IPS-20b (cell line): ENCODE measurements around the gene TSSK6.

ENCODE experiments used
- H3K27ac ChIP-seq: one replicate; pipeline ENCODE4 v1.5.1; 2013; ENCODE audit warnings: low read length
- H3K27me3 ChIP-seq: 2 replicates; pipeline ENCODE4 v1.6.1; 2013; ENCODE audit warnings: mild to moderate bottlenecking, low read length, inconsistent platforms; ENCODE audit not compliant: insufficient read depth
- H3K36me3 ChIP-seq: 2 replicates; pipeline ENCODE4 v1.6.1; 2013; ENCODE audit warnings: low read depth, mild to moderate bottlenecking, inconsistent platforms, low read length, moderate library complexity; ENCODE audit not compliant: insufficient read depth
- H3K4me1 ChIP-seq: 2 replicates; pipeline ENCODE4 v1.6.1; 2013; ENCODE audit warnings: mild to moderate bottlenecking, control low read depth, inconsistent platforms, low read length, moderate library complexity; ENCODE audit not compliant: insufficient read depth
- H3K4me3 ChIP-seq: 2 replicates; pipeline ENCODE4 v1.5.1; 2013; ENCODE audit warnings: mild to moderate bottlenecking, low read length, inconsistent platforms
- H3K9ac ChIP-seq: 2 replicates; pipeline ENCODE4 v1.6.1; 2013; ENCODE audit warnings: low read depth, mild to moderate bottlenecking, inconsistent platforms, low read length, moderate library complexity
- H3K9me3 ChIP-seq: 2 replicates; pipeline ENCODE4 v1.6.1; 2013; ENCODE audit warnings: mild to moderate bottlenecking, low read depth, low read length, inconsistent platforms; ENCODE audit not compliant: insufficient read depth

The TSSK6 gene

GRCh38 chr19:19543101-19543500, 27.8 kb upstream of the TSSK6 start:
- H3K4me1 ChIP-seq = no peaks in the 10 kb centered on the region

GRCh38 chr19:19542507-19542906, 27.2 kb upstream of the TSSK6 start:
- H3K4me3 ChIP-seq = no peak overlapping the region
- H3K27me3 ChIP-seq = peaks cover 35% of the 10 kb centered on the region
- H3K27ac ChIP-seq = no peak overlapping the region
- H3K9me3 ChIP-seq = no peaks in the 10 kb centered on the region
- H3K4me1 ChIP-seq = no peaks in the 10 kb centered on the region
- H3K9ac ChIP-seq = no peak overlapping the region
- no peaks in the 10 kb centered on the region for H3K36me3 ChIP-seq

More at GRCh38 chr19:19543101-19543500, 27.8 kb upstream of the TSSK6 start:
- Histone ChIP-seq H3K27ac (no peak overlapping the region), H3K9me3 (no peaks in the 10 kb centered on the region), H3K9ac (no peak overlapping the region), H3K27me3 (peaks cover 29% of the 10 kb centered on the region), H3K36me3 (no peaks in the 10 kb centered on the region), H3K4me3 (no peak overlapping the region)

- Histone ChIP-seq H3K36me3 (no peaks in the 10 kb centered on the region), H3K4me3 (no peak overlapping the region), H3K4me1 (no peaks in the 10 kb centered on the region), H3K27ac (no peak overlapping the region), H3K9me3 (no peaks in the 10 kb centered on the region), H3K9ac (no peak overlapping the region), H3K27me3 (peaks cover 44% of the 10 kb centered on the region)
These were observed 26.3 kb upstream of the TSSK6 start for GRCh38 chr19:19541616-19542015.

- peak overlapping the region; percentile 61; the same call in 1 of the 2 replicates for H3K4me3 ChIP-seq
- no peak overlapping the region for H3K9ac ChIP-seq
- H3K9me3 ChIP-seq = no peaks in the 10 kb centered on the region
- no peak overlapping the region for H3K27ac ChIP-seq
- H3K36me3 ChIP-seq = no peaks in the 10 kb centered on the region
- H3K4me1 ChIP-seq = no peaks in the 10 kb centered on the region
- peaks cover 45% of the 10 kb centered on the region for H3K27me3 ChIP-seq
These were observed 25.6 kb upstream of the TSSK6 start for GRCh38 chr19:19540715-19541515.

- H3K4me1 ChIP-seq = no peaks in the 10 kb centered on the region
- H3K36me3 ChIP-seq = no peaks in the 10 kb centered on the region
- H3K4me3 ChIP-seq = peak overlapping the region; percentile 61; the same call in 1 of the 2 replicates
- no peaks in the 10 kb centered on the region for H3K9me3 ChIP-seq
- H3K9ac ChIP-seq = no peak overlapping the region
- no peak overlapping the region for H3K27ac ChIP-seq
- H3K27me3 ChIP-seq = peaks cover 45% of the 10 kb centered on the region
These were observed 24.8 kb upstream of the TSSK6 start for GRCh38 chr19:19540064-19540714.

- Histone ChIP-seq H3K36me3 (no peaks in the 10 kb centered on the region), H3K9ac (no peak overlapping the region), H3K9me3 (no peaks in the 10 kb centered on the region), H3K27ac (no peak overlapping the region), H3K27me3 (peaks cover 45% of the 10 kb centered on the region), H3K4me1 (no peaks in the 10 kb centered on the region), H3K4me3 (no peak overlapping the region)
These were observed 24.3 kb upstream of the TSSK6 start for GRCh38 chr19:19539698-19540063.

- no peaks in the 10 kb centered on the region for H3K9me3 ChIP-seq
- peak overlapping the region; percentile 63; the same call in 1 of the 2 replicates for H3K4me3 ChIP-seq
- peaks cover 52% of the 10 kb centered on the region for H3K27me3 ChIP-seq
- no peak overlapping the region for H3K27ac ChIP-seq
- no peak overlapping the region for H3K9ac ChIP-seq
- no peaks in the 10 kb centered on the region for H3K4me1 ChIP-seq
- no peaks in the 10 kb centered on the region for H3K36me3 ChIP-seq
These were observed 23.4 kb upstream of the TSSK6 start for GRCh38 chr19:19538785-19539166.

GRCh38 chr19:19538061-19538784, 22.9 kb upstream of the TSSK6 start, which contains the start of gene CILP2:
TSS of gene CILP2 (plus strand) at chr19:19538265. CDS start at chr19:19538350, 85 bp downstream.
- Histone ChIP-seq H3K4me1 (no peaks in the 10 kb centered on the region), H3K27ac (no peak within 1 kb of the TSS), H3K9me3 (no peaks in the 10 kb centered on the region), H3K9ac (no peak within 1 kb of the TSS), H3K4me3 (peak within 1 kb of the TSS; percentile 63; the same call in 1 of the 2 replicates), H3K27me3 (peaks cover 58% of the 10 kb centered on the region), H3K36me3 (no peaks in the 10 kb centered on the region)

GRCh38 chr19:19537075-19538048, 22.0 kb upstream of the TSSK6 start:
- no peaks in the 10 kb centered on the region for H3K4me1 ChIP-seq
- peaks cover 65% of the 10 kb centered on the region for H3K27me3 ChIP-seq
- no peak overlapping the region for H3K27ac ChIP-seq
- H3K9ac ChIP-seq = no peak overlapping the region
- H3K9me3 ChIP-seq = no peaks in the 10 kb centered on the region
- H3K4me3 ChIP-seq = peak overlapping the region; percentile 63; the same call in 1 of the 2 replicates
- H3K36me3 ChIP-seq = no peaks in the 10 kb centered on the region

GRCh38 chr19:19535311-19536191, 20.2 kb upstream of the TSSK6 start:
- peaks cover 59% of the 10 kb centered on the region for H3K27me3 ChIP-seq
- H3K9ac ChIP-seq = no peak overlapping the region
- H3K27ac ChIP-seq = no peak overlapping the region
- no peaks in the 10 kb centered on the region for H3K4me1 ChIP-seq
- no peak overlapping the region for H3K4me3 ChIP-seq
- H3K36me3 ChIP-seq = no peaks in the 10 kb centered on the region
- H3K9me3 ChIP-seq = no peaks in the 10 kb centered on the region
